Panc1 (cell line): Measurements from ENCODE around the gene TAF6.

Experiments used
- SIN3A ChIP-seq: IDR thresholded peaks from 2 replicates; pipeline ENCODE4 v1.6.1; 2012; ENCODE audit warnings: low read depth, mild to moderate bottlenecking, low read length, moderate library complexity, borderline replicate concordance; ENCODE audit not compliant: insufficient read depth
- TF ChIP-seq, protein P1 (sequence below): fragments of 450-650 bp; IDR thresholded peaks from 2 replicates; pipeline ENCODE4 v1.5.1; 2017; ENCODE audit warnings: mild to moderate bottlenecking

DNA sequence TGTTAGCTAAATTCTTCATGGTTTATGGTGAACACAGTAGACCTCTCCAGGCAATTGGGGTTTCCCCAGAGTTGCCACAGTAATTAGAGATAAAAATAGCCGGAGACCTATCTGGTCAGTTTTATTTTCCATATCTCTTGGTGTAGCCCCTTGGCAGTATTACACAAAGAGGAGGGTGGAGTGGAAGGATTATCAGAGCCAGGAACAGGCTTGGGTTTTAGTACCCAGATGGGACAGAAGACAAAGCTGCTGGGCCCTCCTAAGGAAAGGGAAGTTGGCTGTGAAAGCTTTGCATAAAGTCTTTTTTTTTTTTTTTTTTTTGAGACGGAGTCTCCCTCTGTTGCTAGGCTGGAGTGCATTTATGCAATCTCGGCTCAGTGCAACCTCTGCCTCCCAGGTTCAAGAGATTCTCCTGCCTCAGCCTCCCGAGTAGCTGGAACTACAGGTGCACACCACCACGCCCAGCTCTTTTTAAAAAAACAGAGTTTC is 59.9 kb downstream of the TAF6 start:
- TF ChIP-seq, protein P1, sequence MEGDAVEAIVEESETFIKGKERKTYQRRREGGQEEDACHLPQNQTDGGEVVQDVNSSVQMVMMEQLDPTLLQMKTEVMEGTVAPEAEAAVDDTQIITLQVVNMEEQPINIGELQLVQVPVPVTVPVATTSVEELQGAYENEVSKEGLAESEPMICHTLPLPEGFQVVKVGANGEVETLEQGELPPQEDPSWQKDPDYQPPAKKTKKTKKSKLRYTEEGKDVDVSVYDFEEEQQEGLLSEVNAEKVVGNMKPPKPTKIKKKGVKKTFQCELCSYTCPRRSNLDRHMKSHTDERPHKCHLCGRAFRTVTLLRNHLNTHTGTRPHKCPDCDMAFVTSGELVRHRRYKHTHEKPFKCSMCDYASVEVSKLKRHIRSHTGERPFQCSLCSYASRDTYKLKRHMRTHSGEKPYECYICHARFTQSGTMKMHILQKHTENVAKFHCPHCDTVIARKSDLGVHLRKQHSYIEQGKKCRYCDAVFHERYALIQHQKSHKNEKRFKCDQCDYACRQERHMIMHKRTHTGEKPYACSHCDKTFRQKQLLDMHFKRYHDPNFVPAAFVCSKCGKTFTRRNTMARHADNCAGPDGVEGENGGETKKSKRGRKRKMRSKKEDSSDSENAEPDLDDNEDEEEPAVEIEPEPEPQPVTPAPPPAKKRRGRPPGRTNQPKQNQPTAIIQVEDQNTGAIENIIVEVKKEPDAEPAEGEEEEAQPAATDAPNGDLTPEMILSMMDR, result no peak
- TF ChIP-seq SIN3A, result no peak
